Breast epithelium (tissue), 4 donors: ENCODE measurements around the gene MAPK8IP1. TPM values are rescaled to one million over a fixed set of nuclear protein-coding genes. Genes with fewer than 3 reads are reported as not detected.

Source experiments
- DNase-seq, 2 donors: peaks; one replicate each; pipeline ENCODE4 v3.0.0-alpha.2; 2019; ENCODE audit warnings: low spot score in 2 of 2
- H3K27ac ChIP-seq, 2 donors: fragments of 200-600 bp; sonication (generic) in 1 of 2; one replicate each; pipeline ENCODE4 v1.5.1; 2016 to 2019; ENCODE audit warnings: mild to moderate bottlenecking in 1 of 2
- H3K27me3 ChIP-seq, 2 donors: fragments of 200-600 bp; sonication (generic) in 1 of 2; one replicate each; pipeline versions ENCODE4 v1.5.1 to v1.6.0; 2017 to 2019; ENCODE audit warnings: control low read depth in 1 of 2, mild to moderate bottlenecking in 1 of 2
- H3K36me3 ChIP-seq: fragments of 200-600 bp; one replicate; pipeline ENCODE4 v1.5.1; 2019
- H3K4me1 ChIP-seq, 2 donors: fragments of 200-600 bp; sonication (generic); one replicate each; pipeline ENCODE4 v1.5.1; 2016 to 2019; ENCODE audit warnings: control low read depth in 1 of 2
- H3K4me3 ChIP-seq, 3 donors: fragments of 200-600 bp; sonication (generic); 1 replicate in 2 of 3; 2 replicates in 1 of 3; pipeline ENCODE4 v1.5.1; 2016 to 2019; ENCODE audit warnings: mild to moderate bottlenecking in 3 of 3, moderate library complexity in 2 of 3
- H3K9me3 ChIP-seq, 2 donors: fragments of 200-600 bp; sonication (generic) in 1 of 2; one replicate each; pipeline ENCODE4 v1.5.1; 2016 to 2019; ENCODE audit warnings: control low read depth in 1 of 2
- POLR2A ChIP-seq: fragments of 450-650 bp; IDR thresholded peaks from one replicate; pipeline ENCODE4 v1.6.1; 2016; ENCODE audit warnings: antibody characterized with exemption, mild to moderate bottlenecking, moderate library complexity
- POLR2AphosphoS5 ChIP-seq, 3 donors: sonication (generic); formaldehyde crosslinking; IDR thresholded peaks; one replicate each; pipeline ENCODE4 v1.6.1; 2017; ENCODE audit warnings: antibody characterized with exemption in 3 of 3
- intact Hi-C: fragments of 100-400 bp; cut with DNase I; formaldehyde crosslinking; loops from one replicate; pipeline ENCODE4 v1.15.1; 2023; ENCODE audit warnings: low total_unique reads
- total RNA-seq, 3 donors: library from RNA; depleted of rRNA; stranded (reverse); fragments of >200 nt; gene quantifications; one replicate each; pipeline ENCODE4 v1.1.0, GENCODE V29; 2016
- TF ChIP-seq, protein P1 (sequence below), 3 donors: fragments of 450-650 bp; IDR thresholded peaks; one replicate each; pipeline ENCODE4 v1.5.1; 2016 to 2017; ENCODE audit warnings: antibody characterized with exemption in 3 of 3, mild to moderate bottlenecking in 3 of 3, moderate library complexity in 3 of 3

The MAPK8IP1 gene
- total RNA-seq, 3 donors from 2014 or later: 5.4 to 7.2 (median 5.9) TPM

- no peaks in the 10 kb centered on the region for H3K36me3 ChIP-seq
- peak; percentile 21 to 43 for DNase-seq
- intact Hi-C loops: no loop called here
- no peak overlapping the region for H3K4me3 ChIP-seq
- peaks cover 0 to 14% of the 10 kb centered on the region in 2 donors for H3K4me1 ChIP-seq
- no peak for TF ChIP-seq POLR2AphosphoS5 (IDR thresholded peaks at IDR 0.05)
- no peak for TF ChIP-seq POLR2A
- TF ChIP-seq, protein P1, sequence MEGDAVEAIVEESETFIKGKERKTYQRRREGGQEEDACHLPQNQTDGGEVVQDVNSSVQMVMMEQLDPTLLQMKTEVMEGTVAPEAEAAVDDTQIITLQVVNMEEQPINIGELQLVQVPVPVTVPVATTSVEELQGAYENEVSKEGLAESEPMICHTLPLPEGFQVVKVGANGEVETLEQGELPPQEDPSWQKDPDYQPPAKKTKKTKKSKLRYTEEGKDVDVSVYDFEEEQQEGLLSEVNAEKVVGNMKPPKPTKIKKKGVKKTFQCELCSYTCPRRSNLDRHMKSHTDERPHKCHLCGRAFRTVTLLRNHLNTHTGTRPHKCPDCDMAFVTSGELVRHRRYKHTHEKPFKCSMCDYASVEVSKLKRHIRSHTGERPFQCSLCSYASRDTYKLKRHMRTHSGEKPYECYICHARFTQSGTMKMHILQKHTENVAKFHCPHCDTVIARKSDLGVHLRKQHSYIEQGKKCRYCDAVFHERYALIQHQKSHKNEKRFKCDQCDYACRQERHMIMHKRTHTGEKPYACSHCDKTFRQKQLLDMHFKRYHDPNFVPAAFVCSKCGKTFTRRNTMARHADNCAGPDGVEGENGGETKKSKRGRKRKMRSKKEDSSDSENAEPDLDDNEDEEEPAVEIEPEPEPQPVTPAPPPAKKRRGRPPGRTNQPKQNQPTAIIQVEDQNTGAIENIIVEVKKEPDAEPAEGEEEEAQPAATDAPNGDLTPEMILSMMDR (IDR thresholded peaks at IDR 0.05): no peak
- H3K9me3 ChIP-seq: no peaks in the 10 kb centered on the region
- H3K27me3 ChIP-seq: no peaks in the 10 kb centered on the region
- H3K27ac ChIP-seq: peak overlapping the region in 1 of 2 donors; percentile 2
Observed at GRCh38 chr11:45924036-45924915, 38.8 kb downstream of the MAPK8IP1 start.

GRCh38 chr11:45924927-45925326 lies 39.5 kb downstream of the MAPK8IP1 start:
- Histone ChIP-seq H3K4me1 (peaks cover 0 to 19% of the 10 kb centered on the region in 2 donors), H3K27me3 (no peaks in the 10 kb centered on the region), H3K4me3 (no peak overlapping the region), H3K27ac (no peak overlapping the region), H3K36me3 (no peaks in the 10 kb centered on the region), H3K9me3 (no peaks in the 10 kb centered on the region)
- DNase-seq: peak in 1 of 2 donors; percentile 15
- TF ChIP-seq POLR2AphosphoS5 (IDR thresholded peaks at IDR 0.05) (no peak), POLR2A (no peak)
- TF ChIP-seq, protein P1 (IDR thresholded peaks at IDR 0.05): no peak
- intact Hi-C loops: no loop called here

GRCh38 chr11:45925550-45925949 lies 40.1 kb downstream of the MAPK8IP1 start:
- TF ChIP-seq, protein P1 (IDR thresholded peaks at IDR 0.05): no peak
- TF ChIP-seq POLR2A: no peak
- TF ChIP-seq POLR2AphosphoS5 (IDR thresholded peaks at IDR 0.05): no peak

GRCh38 chr11:45926001-45926401 lies 40.5 kb downstream of the MAPK8IP1 start:
- Histone ChIP-seq H3K4me1 (peaks cover 0 to 11% of the 10 kb centered on the region in 2 donors), H3K27me3 (no peaks in the 10 kb centered on the region), H3K36me3 (no peaks in the 10 kb centered on the region), H3K4me3 (no peak overlapping the region), H3K9me3 (no peaks in the 10 kb centered on the region), H3K27ac (no peak overlapping the region)
- TF ChIP-seq, protein P1 (IDR thresholded peaks at IDR 0.05): no peak
- no peak for TF ChIP-seq POLR2A
- no peak for TF ChIP-seq POLR2AphosphoS5 (IDR thresholded peaks at IDR 0.05)
- intact Hi-C loops: no loop called here
- DNase-seq: peak in 1 of 2 donors; percentile 16

More at GRCh38 chr11:45925550-45925949, 40.1 kb downstream of the MAPK8IP1 start:
- DNase-seq: no peak
- no peaks in the 10 kb centered on the region for H3K9me3 ChIP-seq
- no peaks in the 10 kb centered on the region for H3K27me3 ChIP-seq
- intact Hi-C loops: no loop called here
- H3K27ac ChIP-seq: no peak overlapping the region
- no peaks in the 10 kb centered on the region for H3K36me3 ChIP-seq
- peaks cover 0 to 14% of the 10 kb centered on the region in 2 donors for H3K4me1 ChIP-seq
- H3K4me3 ChIP-seq: no peak overlapping the region
